Cardiac fibroblast (primary cell): Measurements from ENCODE around the gene POTEI.
"Not testable (repeated sequence)": the region's sequence is repeated elsewhere in the genome, so short reads cannot be mapped to it uniquely, and the experiment has no call there.

Experiments
- DNase-seq, 2 donors: peaks; one replicate each; pipeline versions ENCODE4 v3.0.0 to v3.0.0-alpha.2; 2010; ENCODE audit warnings: low read depth in 2 of 2
- H3K4me3 ChIP-seq, 2 donors: replicated peaks in 1 of 2; 1 replicate in 1 of 2; 2 replicates in 1 of 2; pipeline ENCODE4 v1.5.1; 2011; ENCODE audit warnings: low read depth in 2 of 2, low read length in 2 of 2, mild to moderate bottlenecking in 2 of 2, moderate library complexity in 1 of 2

POTEI gene

GRCh38 chr2:130509228-130509627 is at the start of gene POTEI:
Gene POTEI (minus strand): TSS chr2:130509328. CDS start chr2:130509235, 93 bp downstream.
- H3K4me3 ChIP-seq, DNase-seq: not testable (repeated sequence)

DNA sequence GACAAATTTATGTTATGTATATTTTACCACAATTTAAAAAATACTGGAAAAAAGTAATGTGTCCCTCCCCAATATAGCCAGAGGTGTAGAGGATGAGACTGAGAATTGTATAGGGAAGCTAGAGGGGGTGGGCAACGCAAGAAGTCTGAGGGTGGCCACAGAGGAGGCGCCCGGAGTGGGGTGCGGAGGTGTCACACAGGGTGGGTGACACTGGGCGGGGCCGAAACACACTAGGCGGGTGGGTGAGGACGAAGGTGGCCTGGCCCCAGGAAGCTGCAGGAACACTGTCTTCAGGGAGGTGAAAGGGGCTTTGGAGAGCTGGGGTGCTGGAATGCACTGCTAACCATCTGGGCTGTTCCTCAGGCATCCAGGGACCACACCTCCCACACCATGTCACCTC is 47.3 kb upstream of the POTEI start:
- not testable (repeated sequence) for H3K4me3 ChIP-seq, DNase-seq

- H3K4me3 ChIP-seq, DNase-seq: not testable (repeated sequence)
Measured at GRCh38 chr2:130554178-130554577, 45.0 kb upstream of the POTEI start.

- DNase-seq, H3K4me3 ChIP-seq: not testable (repeated sequence)
Measured at GRCh38 chr2:130549475-130549874, 40.3 kb upstream of the POTEI start.

DNA sequence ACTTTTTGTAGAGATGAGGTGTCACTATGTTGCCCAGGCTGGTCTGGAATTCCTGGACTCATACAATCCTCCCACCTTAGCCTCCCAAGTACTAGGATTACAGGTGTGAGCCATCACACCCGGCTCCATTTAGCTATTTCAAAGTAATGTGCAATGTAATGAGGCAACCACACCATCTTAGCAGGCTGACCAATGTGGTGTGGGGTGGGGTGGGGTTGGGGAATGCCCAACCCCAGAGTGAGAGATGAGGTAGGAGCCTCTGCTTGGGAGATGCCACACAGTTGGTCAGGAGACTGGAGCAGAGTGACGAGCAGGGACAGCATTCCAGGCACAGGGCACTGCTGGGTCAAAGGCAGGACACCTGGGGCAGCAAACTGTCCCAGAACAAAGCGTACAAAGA is 39.3 kb upstream of the POTEI start:
- DNase-seq, H3K4me3 ChIP-seq: not testable (repeated sequence)

DNA sequence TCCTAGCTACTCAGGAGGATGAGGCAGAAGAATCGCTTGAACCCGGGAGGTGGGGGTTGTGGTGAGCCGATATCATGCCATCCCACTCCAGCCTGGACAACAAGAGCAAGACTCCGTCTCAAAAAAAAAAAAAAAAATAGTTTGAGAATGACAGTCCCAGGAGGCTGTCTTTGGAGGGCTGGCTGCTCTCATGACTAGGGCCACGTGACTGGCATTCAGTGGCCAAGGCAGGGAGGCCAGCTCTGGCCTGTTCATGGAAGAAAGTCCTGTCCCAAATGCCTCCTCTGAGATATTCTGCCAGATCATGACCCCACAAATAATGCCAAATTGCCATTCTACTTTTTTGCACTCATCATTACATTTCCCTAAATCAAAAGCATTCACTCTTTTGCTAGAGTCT is 35.9 kb upstream of the POTEI start:
- DNase-seq: not testable (repeated sequence)

DNA sequence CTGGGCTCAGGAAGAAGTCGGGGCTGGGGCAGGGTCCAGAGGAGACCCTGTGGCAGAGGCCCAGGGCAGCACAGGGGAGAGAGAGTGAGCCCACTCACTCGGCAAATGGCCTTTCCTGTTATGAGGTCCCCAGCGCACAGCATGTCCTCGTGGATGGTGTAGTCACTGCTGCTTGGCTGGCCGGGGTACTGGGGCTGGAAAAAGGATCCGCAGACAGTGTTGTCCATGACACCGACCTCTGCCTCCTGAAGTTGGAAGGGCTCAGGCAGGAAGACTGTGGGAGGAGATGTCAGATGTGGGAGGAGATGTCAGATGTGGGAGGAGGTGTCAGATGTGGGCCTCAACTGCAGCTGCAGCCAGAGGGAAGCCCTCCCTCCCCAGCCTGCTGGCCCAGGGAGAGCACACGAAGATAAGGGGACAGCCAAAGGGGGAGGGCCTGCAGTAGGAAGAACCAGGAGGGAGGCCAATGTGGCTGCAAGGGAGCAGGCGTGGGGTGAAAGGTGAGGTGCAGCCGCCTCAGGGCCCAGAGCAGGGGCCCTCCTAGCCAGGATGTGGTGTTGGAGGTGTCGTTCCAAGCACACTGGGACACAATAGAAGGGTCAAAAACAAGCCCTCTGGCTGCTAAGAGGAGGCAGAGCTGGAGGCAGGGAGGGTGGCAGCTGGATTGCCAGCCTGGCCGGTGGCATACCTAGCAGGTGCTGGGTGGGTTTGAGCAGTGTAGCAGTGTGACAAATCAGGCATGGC is 34.8 kb upstream of the POTEI start:
- not testable (repeated sequence) for H3K4me3 ChIP-seq, DNase-seq

More for the DNA sequence above, 35.9 kb upstream of the POTEI start:
- not testable (repeated sequence) for H3K4me3 ChIP-seq

DNA sequence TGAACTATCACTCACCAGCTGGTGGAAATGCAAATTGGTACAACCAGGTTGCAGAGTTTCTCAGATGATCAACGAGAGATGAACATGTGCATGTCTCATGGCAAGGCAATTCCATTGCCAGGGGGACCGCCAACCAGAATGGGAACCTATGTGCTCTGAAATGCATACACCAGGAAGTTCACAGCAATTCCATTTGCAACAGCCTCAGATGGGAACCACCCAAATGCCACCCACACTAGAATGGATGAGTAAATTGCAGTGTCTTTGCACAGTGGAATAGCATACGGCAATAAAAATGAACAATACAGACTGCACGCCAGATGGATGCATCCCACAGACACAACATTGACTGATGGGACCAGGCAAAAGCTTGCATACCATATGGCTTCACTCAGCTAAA is 33.7 kb upstream of the POTEI start:
- not testable (repeated sequence) for H3K4me3 ChIP-seq, DNase-seq

DNA sequence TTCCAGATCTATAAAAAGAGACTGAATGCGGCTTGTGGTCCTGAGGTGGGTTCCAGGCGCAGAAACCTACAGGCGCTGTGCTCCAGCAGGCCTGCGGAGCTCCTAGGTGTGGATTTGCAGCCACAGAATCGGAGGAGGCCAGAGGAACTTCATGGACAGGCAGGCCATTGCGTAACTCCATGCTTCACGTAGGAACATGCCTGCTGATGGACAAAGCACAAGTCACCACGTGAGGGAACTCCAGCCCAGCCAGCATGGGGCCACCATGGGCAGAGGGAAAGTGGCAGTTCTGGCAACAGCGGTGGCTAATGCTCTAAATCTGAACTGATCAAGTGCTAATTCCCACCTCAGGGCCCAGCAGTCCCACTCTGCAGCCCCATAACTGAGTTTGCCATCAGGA is 29.1 kb upstream of the POTEI start:
- not testable (repeated sequence) for DNase-seq, H3K4me3 ChIP-seq

DNA sequence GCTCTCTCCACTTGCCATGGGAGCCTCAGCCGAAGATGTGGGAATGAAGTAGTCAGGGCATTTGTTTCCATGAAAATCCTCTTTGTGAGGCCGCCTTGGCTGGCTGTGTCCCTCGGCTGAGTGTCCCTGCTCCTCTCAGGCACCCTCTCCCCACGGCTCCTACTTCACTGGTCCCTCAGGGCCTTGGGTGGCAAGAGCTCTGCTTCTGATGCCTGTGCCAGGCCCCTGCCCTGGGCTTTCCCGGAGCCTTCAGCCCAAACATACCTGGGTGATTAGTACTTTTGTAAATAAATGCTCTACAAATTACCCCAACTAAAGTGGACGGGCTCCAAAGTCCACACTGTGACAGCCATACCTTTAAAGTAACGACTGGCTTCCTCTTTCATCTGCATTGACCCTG is 27.5 kb upstream of the POTEI start:
- DNase-seq, H3K4me3 ChIP-seq: not testable (repeated sequence)

- not testable (repeated sequence) for DNase-seq, H3K4me3 ChIP-seq
Measured at GRCh38 chr2:130531672-130532071, 22.5 kb upstream of the POTEI start.

DNA sequence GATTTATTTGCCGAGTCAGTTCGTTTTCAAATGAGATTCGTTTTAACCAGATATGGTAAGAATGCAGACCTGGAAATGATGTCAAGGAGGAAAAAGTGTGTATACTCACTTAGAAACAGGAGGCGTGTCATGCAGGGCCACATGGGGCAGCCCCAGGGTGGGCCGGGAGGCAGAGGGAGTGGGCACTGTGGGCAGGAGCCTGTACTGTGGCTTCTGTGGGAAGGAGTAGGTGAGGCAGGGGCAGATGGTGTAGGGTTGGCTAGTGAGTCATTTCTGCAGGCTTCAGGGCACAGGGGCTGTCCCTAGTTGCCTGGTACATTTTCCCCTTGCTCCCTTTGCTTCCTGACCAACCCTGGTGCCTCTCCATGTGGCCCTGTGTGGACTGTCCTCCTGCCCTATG is 22.1 kb upstream of the POTEI start:
- not testable (repeated sequence) for DNase-seq, H3K4me3 ChIP-seq

DNA sequence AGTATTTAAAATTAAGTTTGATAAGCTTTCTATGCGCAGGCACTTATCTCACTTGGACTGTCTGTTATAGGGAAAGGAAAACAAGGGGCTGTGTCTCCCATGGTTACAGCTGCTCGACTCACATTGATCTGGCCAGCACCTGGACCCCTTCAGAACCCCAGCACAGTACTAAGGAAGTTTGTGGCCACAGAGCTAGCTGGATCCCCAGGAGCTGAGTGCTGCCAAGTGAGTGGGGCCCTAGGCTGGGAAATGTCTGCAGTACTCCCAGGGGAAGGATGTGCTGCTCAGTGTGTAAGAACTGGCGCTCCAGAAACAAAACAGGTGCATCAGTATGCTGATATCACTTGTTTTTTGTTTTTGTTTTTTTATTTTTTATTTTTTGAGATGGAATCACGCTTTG is 21.1 kb upstream of the POTEI start:
- not testable (repeated sequence) for DNase-seq, H3K4me3 ChIP-seq

GRCh38 chr2:130529545-130529944 is 20.4 kb upstream of the POTEI start:
- not testable (repeated sequence) for DNase-seq, H3K4me3 ChIP-seq

- not testable (repeated sequence) for H3K4me3 ChIP-seq, DNase-seq
Measured at GRCh38 chr2:130527365-130527967, 18.3 kb upstream of the POTEI start.

- not testable (repeated sequence) for H3K4me3 ChIP-seq, DNase-seq
Measured at GRCh38 chr2:130522390-130522789, 13.3 kb upstream of the POTEI start.

DNA sequence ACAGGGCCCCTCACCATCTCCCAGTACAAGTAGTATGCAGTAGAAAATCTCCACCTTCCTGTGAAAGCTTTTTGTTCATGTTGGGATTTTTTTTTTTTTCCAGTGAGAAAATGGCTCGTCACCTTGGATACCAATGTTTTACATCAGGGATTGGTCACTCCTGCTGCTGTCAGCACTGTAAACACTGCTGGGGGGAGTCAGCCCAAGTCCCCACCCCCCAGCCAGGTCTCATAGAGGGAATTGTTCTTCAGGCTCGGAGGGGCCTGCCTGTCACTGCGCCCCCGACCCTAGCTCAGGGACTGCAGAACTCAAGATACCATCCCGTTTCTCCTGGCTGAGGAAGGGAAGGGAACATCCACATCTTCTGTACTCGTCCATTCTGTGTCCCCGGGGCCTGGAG is 11.9 kb upstream of the POTEI start, which contains the start of gene CFC1B:
CFC1B (plus strand) TSS at position 231 of the 400 bp plus-strand sequence. CDS start 263 bp downstream, outside the sequence.
- not testable (repeated sequence) for DNase-seq, H3K4me3 ChIP-seq

GRCh38 chr2:130518516-130519106 is 9.5 kb upstream of the POTEI start:
- DNase-seq, H3K4me3 ChIP-seq: not testable (repeated sequence)
